HepG2 (cell line): ENCODE measurements around the gene BCCIP. TPM values are rescaled to one million over a fixed set of nuclear protein-coding genes. Genes with fewer than 3 reads are reported as not detected.

ENCODE experiments used
- ATAC-seq: fragments of 200-7000 bp; cut with Tn5 transposase; 3 replicates; pipeline ENCODE4 v1.9.1; 2020; ENCODE audit warnings: mild to moderate bottlenecking, moderate library complexity
- BruUV-seq: library from RNA; stranded (reverse); fragments of 400-500 nt; replicated peaks from 2 replicates; lab custom pipeline; 2021; lab: Mats Ljungman, UMichigan
- CTCF ChIA-PET: fragments of 300-600 bp; formaldehyde crosslinking; extraction: SDS; loops from one replicate; lab custom pipeline; 2021; ENCODE audit warnings: low total read pairs, inconsistent platforms, low intra/inter-chr PET ratio; lab: Yijun Ruan, JAX
- POLR2A ChIA-PET: fragments of 350-600 bp; sonication (Branson Sonifier 250); formaldehyde crosslinking; loops from one replicate; lab custom pipeline; 2020; ENCODE audit warnings: antibody characterized with exemption, inconsistent platforms; lab: Yijun Ruan, JAX
- DNase-seq: peaks from one replicate; pipeline ENCODE4 v3.0.0-alpha.2; 2015; ENCODE audit warnings: low spot score
- FAIRE-seq: peaks from 3 replicates; lab custom pipeline; 2011; peaks lifted over from hg19 to GRCh38; lab: Jason Lieb, UNC
- H2AFZ ChIP-seq: one replicate; pipeline ENCODE4 v1.6.1; 2011; ENCODE audit warnings: low read length, inconsistent platforms
- H3K27ac ChIP-seq: fragments of 300-600 bp; 3 replicates; pipeline ENCODE4 v1.8.0; 2011; ENCODE audit warnings: mixed run types, mild to moderate bottlenecking, mixed read lengths, low read length, inconsistent platforms; ENCODE audit not compliant: insufficient read depth; ENCODE audit errors: extremely low read length
- H3K27me3 ChIP-seq, 2 experiments: fragments of 200-600 bp in 1 of 2; 2 replicates in 1 of 2; 3 replicates in 1 of 2; pipeline versions ENCODE4 v1.6.0 to v1.8.0; 2011; ENCODE audit warnings: low read length in 2 of 2, mild to moderate bottlenecking in 2 of 2, moderate library complexity in 2 of 2, inconsistent platforms in 1 of 2; ENCODE audit not compliant: insufficient read depth in 2 of 2, control insufficient read depth in 1 of 2
- H3K36me3 ChIP-seq, 2 experiments: fragments of 200-600 bp in 1 of 2; replicated peaks in 1 of 2; 2 replicates in 1 of 2; 3 replicates in 1 of 2; pipeline versions ENCODE4 v1.5.1 to v1.8.0; 2011; ENCODE audit warnings: low read length in 2 of 2, inconsistent platforms in 1 of 2; ENCODE audit not compliant: insufficient read depth in 2 of 2, control insufficient read depth in 1 of 2
- H3K4me1 ChIP-seq: 2 replicates; pipeline ENCODE4 v1.5.1; 2012; ENCODE audit warnings: low read length, inconsistent platforms; ENCODE audit not compliant: insufficient read depth
- H3K4me2 ChIP-seq: 2 replicates; pipeline ENCODE4 v1.6.0; 2011; ENCODE audit warnings: low read depth, low read length, inconsistent platforms
- H3K4me3 ChIP-seq, 3 experiments: fragments of 200-600 bp in 1 of 3; sonication (generic), shearing (Covaris generic) in 1 of 3; replicated peaks in 1 of 3; 2 replicates each; pipeline ENCODE4 v1.5.1; 2011 to 2016; ENCODE audit warnings: low read length in 3 of 3, inconsistent platforms in 2 of 3, low read depth in 2 of 3, mild to moderate bottlenecking in 2 of 3, control low read depth in 1 of 3, mixed read lengths in 1 of 3; ENCODE audit not compliant: insufficient read depth in 1 of 3
- H3K79me2 ChIP-seq: one replicate; pipeline ENCODE4 v1.6.1; 2011; ENCODE audit warnings: low read length, inconsistent platforms; ENCODE audit not compliant: insufficient read depth
- H3K9ac ChIP-seq: 2 replicates; pipeline ENCODE4 v1.6.0; 2011; ENCODE audit warnings: mild to moderate bottlenecking, low read depth, low read length, inconsistent platforms; ENCODE audit not compliant: insufficient read depth
- H3K9me3 ChIP-seq: 2 replicates; pipeline ENCODE4 v1.5.1; 2012; ENCODE audit warnings: mild to moderate bottlenecking, low read length
- H4K20me1 ChIP-seq: 2 replicates; pipeline ENCODE4 v1.6.0; 2011; ENCODE audit warnings: inconsistent platforms, mild to moderate bottlenecking, low read length, moderate library complexity; ENCODE audit not compliant: insufficient read depth
- KMT2B ChIP-seq: IDR thresholded peaks from 2 replicates; pipeline ENCODE4 v1.6.1; 2016; ENCODE audit warnings: missing genetic modification reagents, missing compliant biosample characterization
- TAF15 ChIP-seq: fragments of 200-400 bp; formaldehyde crosslinking; IDR thresholded peaks from one replicate; pipeline ENCODE4 v1.6.1; 2018; ENCODE audit warnings: mild to moderate bottlenecking, low read depth, low read length; ENCODE audit not compliant: poor library complexity, severe bottlenecking
- TBP ChIP-seq: sonication (generic); formaldehyde crosslinking; IDR thresholded peaks from 2 replicates; pipeline ENCODE4 v1.5.0; 2020; ENCODE audit warnings: missing genetic modification reagents
- ZMYM2 ChIP-seq: sonication (generic); formaldehyde crosslinking; IDR thresholded peaks from 2 replicates; pipeline ENCODE4 v1.8.0; 2022; ENCODE audit warnings: mild to moderate bottlenecking, missing genetic modification reagents
- ZNF703 ChIP-seq: sonication (generic); formaldehyde crosslinking; IDR thresholded peaks from 2 replicates; pipeline ENCODE4 v1.5.1; 2020; ENCODE audit warnings: missing genetic modification reagents, mild to moderate bottlenecking, moderate library complexity, borderline replicate concordance
- WGBS: methylation state at CpG from one replicate; pipeline ENCODE4 v1.1.6; 2017; ENCODE audit warnings: low lambda C conversion rate; 5-methylcytosine and 5-hydroxymethylcytosine counted together
- in situ Hi-C: cut with HindIII; loops from 2 replicates; pipeline ENCODE4 v1.10.0; 2017; ENCODE audit warnings: low pct_unique_long_range_greater_than_20kb; ENCODE audit not compliant: extremely low pct_ligation_motif_present
- intact Hi-C: fragments of 100-400 bp; cut with micrococcal nuclease; formaldehyde crosslinking; loops from one replicate; pipeline ENCODE4 v1.10.0; 2022; ENCODE audit not compliant: unreplicated experiment
- polyA plus RNA-seq, 8 experiments: library from polyadenylated mRNA; depleted of rRNA in 3 of 8; stranded (reverse) in 7 of 8; unstranded in 1 of 8; fragments of >200 nt; fragmentation: Illumina TruSeq in 4 of 8; extraction: Trizol in 4 of 8; gene quantifications; 2 replicates each; pipeline versions ENCODE4 v1.2.1 to v1.2.3, GENCODE V29; 2011 to 2016; ENCODE audit warnings: low read depth in 4 of 8, missing spikeins in 1 of 8, mixed read lengths in 1 of 8; ENCODE audit not compliant: insufficient read depth in 1 of 8
- total RNA-seq, 5 experiments: library from RNA; depleted of rRNA; stranded (reverse); fragments of >200 nt; fragmentation: Illumina TruSeq; extraction: Trizol; gene quantifications; 2 replicates each; pipeline ENCODE4 v1.2.3, GENCODE V29; 2016; ENCODE audit warnings: low read depth in 1 of 5
- TF ChIP-seq, protein P1 (sequence below): sonication (generic); formaldehyde crosslinking; IDR thresholded peaks from 2 replicates; pipeline ENCODE4 v1.8.1; 2022; ENCODE audit warnings: mild to moderate bottlenecking, missing genetic modification reagents
- TF ChIP-seq, protein P2 (sequence below): sonication (generic); formaldehyde crosslinking; IDR thresholded peaks from 2 replicates; pipeline ENCODE4 v1.4.0; 2020; ENCODE audit warnings: missing genetic modification reagents, mild to moderate bottlenecking, borderline replicate concordance
- TF ChIP-seq, protein P3 (sequence below): sonication (generic); formaldehyde crosslinking; IDR thresholded peaks from 2 replicates; pipeline ENCODE4 v1.4.0; 2020; ENCODE audit warnings: mild to moderate bottlenecking, missing genetic modification reagents, borderline replicate concordance

BCCIP gene
- total and polyA plus RNA-seq, 2 of the 13 experiments (the other 11 are each of a cell fraction or from before 2014, with no cell fraction given) = 37.0 to 132 TPM

DNA sequence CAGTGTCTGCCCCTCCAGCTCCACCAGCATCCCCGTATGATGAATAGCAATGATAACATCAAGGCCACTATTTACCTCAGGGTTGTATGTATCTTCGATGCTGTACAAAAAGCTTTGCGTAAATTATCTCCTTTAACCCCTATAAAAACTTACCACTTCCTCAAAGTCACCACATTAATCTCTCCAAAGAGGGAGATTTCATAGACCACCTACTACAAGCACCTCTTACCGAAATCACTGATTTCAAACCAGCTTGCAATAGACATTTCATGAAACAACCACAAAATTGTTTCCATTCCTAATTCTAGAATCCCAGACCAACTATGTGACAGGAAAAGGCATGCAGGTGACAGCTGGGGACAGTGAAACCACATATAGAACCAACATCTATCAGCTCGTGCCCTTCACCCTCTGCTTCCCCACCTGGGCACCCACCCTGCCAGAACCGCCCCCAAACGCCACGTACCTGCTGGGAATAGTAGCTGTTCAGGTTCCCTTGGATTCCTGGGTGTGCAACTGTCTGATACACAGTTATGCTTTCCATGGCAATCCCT lies 27.6 kb upstream of the BCCIP start:
- H3K4me3 ChIP-seq = no peak overlapping the region
- H3K79me2 ChIP-seq = no peaks in the 10 kb centered on the region
- DNase-seq = no peak
- CTCF ChIA-PET = no interaction called here
- no peak for TF ChIP-seq ZNF703 (CRISPR knock-in tag)
- TF ChIP-seq TBP (CRISPR knock-in tag) = no peak
- TF ChIP-seq ZMYM2 (CRISPR knock-in tag) = no peak
- TF ChIP-seq, protein P1, sequence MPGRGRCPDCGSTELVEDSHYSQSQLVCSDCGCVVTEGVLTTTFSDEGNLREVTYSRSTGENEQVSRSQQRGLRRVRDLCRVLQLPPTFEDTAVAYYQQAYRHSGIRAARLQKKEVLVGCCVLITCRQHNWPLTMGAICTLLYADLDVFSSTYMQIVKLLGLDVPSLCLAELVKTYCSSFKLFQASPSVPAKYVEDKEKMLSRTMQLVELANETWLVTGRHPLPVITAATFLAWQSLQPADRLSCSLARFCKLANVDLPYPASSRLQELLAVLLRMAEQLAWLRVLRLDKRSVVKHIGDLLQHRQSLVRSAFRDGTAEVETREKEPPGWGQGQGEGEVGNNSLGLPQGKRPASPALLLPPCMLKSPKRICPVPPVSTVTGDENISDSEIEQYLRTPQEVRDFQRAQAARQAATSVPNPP (CRISPR knock-in tag) = no peak
- TF ChIP-seq, protein P2, sequence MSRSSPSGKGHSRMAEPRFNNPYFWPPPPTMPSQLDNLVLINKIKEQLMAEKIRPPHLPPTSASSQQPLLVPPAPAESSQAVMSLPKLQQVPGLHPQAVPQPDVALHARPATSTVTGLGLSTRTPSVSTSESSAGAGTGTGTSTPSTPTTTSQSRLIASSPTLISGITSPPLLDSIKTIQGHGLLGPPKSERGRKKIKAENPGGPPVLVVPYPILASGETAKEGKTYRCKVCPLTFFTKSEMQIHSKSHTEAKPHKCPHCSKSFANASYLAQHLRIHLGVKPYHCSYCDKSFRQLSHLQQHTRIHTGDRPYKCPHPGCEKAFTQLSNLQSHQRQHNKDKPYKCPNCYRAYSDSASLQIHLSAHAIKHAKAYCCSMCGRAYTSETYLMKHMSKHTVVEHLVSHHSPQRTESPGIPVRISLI = no peak
- TF ChIP-seq KMT2B = no peak
- TF ChIP-seq, protein P3, sequence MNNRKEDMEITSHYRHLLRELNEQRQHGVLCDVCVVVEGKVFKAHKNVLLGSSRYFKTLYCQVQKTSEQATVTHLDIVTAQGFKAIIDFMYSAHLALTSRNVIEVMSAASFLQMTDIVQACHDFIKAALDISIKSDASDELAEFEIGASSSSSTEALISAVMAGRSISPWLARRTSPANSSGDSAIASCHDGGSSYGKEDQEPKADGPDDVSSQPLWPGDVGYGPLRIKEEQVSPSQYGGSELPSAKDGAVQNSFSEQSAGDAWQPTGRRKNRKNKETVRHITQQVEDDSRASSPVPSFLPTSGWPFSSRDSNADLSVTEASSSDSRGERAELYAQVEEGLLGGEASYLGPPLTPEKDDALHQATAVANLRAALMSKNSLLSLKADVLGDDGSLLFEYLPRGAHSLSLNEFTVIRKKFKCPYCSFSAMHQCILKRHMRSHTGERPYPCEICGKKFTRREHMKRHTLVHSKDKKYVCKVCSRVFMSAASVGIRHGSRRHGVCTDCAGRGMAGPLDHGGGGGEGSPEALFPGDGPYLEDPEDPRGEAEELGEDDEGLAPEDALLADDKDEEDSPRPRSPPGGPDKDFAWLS (CRISPR knock-in tag) = no peak
- TF ChIP-seq TAF15 = no peak
- peaks cover 4% of the 10 kb centered on the region; the same call in 1 of the 2 replicates for H4K20me1 ChIP-seq
- H3K36me3 ChIP-seq = peaks cover 4 to 10% of the 10 kb centered on the region in 2 experiments; a peak in 1 of 5 replicates
- no TSS peak for BruUV-seq
- no peak overlapping the region for H2AFZ ChIP-seq
- WGBS = 85% methylated on average over 7 of the region's 8 CpGs
- no peak overlapping the region for H3K27ac ChIP-seq
- ATAC-seq = no peak
- H3K4me2 ChIP-seq = no peak overlapping the region
- peaks cover 64% of the 10 kb centered on the region for H3K4me1 ChIP-seq
- H3K9me3 ChIP-seq = no peaks in the 10 kb centered on the region
- POLR2A ChIA-PET = no interaction called here
- in situ Hi-C loops (no loop called here), intact Hi-C loops (no loop called here)
- no peak for FAIRE-seq
- no peak overlapping the region for H3K9ac ChIP-seq
- no peaks in the 10 kb centered on the region for H3K27me3 ChIP-seq
